ENCODE results near the gene ZNF48.

DNA sequence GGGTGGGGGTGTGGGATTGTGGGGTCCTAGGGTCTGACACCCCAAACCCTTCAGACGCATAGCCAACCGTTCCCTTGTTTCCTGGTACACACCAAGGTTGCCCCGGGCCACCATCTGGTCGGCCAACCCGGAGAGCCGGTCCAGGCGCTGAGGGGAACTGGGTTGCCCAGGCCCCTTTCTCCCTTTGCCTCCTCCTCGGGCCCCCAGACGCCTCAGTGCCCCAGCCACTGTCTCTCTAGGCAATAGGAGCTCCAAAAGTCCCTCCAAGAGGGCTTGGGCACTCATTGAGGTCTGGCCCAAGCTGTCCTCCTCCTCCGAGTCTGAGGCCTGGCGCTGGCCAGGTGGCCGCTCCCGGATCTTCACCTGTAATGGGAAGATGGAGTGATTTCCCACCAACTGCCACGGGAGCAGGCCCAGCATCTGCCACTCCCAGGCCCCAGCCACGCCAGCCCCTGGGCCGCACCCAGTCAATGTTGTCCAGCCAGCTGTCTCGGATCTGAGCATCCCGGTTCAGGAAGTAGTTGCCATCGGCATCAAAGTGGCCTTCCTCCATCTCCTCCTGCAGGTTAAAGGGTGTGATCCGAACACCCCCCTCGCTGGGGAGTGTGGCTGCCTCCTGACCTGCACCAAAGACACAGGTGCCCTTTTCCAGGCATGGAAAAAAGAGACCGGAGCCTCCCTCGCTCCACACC lies 41.6 kb upstream of the ZNF48 start:
- TF ChIP-seq, protein P1, sequence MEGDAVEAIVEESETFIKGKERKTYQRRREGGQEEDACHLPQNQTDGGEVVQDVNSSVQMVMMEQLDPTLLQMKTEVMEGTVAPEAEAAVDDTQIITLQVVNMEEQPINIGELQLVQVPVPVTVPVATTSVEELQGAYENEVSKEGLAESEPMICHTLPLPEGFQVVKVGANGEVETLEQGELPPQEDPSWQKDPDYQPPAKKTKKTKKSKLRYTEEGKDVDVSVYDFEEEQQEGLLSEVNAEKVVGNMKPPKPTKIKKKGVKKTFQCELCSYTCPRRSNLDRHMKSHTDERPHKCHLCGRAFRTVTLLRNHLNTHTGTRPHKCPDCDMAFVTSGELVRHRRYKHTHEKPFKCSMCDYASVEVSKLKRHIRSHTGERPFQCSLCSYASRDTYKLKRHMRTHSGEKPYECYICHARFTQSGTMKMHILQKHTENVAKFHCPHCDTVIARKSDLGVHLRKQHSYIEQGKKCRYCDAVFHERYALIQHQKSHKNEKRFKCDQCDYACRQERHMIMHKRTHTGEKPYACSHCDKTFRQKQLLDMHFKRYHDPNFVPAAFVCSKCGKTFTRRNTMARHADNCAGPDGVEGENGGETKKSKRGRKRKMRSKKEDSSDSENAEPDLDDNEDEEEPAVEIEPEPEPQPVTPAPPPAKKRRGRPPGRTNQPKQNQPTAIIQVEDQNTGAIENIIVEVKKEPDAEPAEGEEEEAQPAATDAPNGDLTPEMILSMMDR (IDR thresholded peaks at IDR 0.05), result no peak
- TF ChIP-seq POLR2AphosphoS5 (IDR thresholded peaks at IDR 0.05), result no peak
- no peak for TF ChIP-seq POLR2A (IDR thresholded peaks at IDR 0.05)
